ENCODE measurements around the gene NCKAP5. TPM values are rescaled to one million over a fixed set of nuclear protein-coding genes. Genes with fewer than 3 reads are reported as not detected.

The NCKAP5 gene
- total and polyA plus RNA-seq, 7 donors = 0.03 to 1.2 (median 0.22) TPM

DNA sequence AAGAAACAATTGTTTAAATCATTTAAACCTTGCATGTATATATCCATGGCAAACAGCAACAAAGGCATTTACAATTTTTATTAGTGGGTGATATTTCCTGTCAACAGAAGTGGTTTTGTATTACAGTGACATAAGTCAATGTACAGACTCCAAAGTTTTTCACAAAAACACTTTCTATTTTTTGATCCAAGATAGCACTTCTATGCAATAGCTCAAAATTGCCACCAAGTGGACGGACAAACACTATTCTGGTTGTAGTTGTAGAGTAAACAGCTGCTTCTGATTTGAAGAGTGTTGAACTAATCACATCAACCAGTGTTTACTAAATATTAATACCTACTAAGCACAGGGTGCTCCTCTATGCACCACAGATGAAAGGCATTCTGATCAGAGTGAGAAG, 421.4 kb downstream of the NCKAP5 start:
- no peaks in the 10 kb centered on the region for H3K4me1 ChIP-seq
- WGBS, 3 donors = 59 to 67% (median 63%) methylated on average over 1 of the region's 1 CpG
- intact Hi-C loops (cut with DNase I) = no loop called here
- DNase-seq = no peak
- no peaks in the 10 kb centered on the region for H3K36me3 ChIP-seq (ENCODE audit: insufficient read depth in 1 of 2, low read depth in 1 of 2)
- H3K9me3 ChIP-seq = no peaks in the 10 kb centered on the region
- TF ChIP-seq, protein P1, sequence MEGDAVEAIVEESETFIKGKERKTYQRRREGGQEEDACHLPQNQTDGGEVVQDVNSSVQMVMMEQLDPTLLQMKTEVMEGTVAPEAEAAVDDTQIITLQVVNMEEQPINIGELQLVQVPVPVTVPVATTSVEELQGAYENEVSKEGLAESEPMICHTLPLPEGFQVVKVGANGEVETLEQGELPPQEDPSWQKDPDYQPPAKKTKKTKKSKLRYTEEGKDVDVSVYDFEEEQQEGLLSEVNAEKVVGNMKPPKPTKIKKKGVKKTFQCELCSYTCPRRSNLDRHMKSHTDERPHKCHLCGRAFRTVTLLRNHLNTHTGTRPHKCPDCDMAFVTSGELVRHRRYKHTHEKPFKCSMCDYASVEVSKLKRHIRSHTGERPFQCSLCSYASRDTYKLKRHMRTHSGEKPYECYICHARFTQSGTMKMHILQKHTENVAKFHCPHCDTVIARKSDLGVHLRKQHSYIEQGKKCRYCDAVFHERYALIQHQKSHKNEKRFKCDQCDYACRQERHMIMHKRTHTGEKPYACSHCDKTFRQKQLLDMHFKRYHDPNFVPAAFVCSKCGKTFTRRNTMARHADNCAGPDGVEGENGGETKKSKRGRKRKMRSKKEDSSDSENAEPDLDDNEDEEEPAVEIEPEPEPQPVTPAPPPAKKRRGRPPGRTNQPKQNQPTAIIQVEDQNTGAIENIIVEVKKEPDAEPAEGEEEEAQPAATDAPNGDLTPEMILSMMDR (IDR thresholded peaks at IDR 0.05) = no peak
- H3K27me3 ChIP-seq (ENCODE audit: insufficient read depth in 3 of 3, low read length in 2 of 3) = no peaks in the 10 kb centered on the region
- no peak overlapping the region for H3K4me3 ChIP-seq
- no peak for ATAC-seq
- H3K27ac ChIP-seq = no peak overlapping the region

DNA sequence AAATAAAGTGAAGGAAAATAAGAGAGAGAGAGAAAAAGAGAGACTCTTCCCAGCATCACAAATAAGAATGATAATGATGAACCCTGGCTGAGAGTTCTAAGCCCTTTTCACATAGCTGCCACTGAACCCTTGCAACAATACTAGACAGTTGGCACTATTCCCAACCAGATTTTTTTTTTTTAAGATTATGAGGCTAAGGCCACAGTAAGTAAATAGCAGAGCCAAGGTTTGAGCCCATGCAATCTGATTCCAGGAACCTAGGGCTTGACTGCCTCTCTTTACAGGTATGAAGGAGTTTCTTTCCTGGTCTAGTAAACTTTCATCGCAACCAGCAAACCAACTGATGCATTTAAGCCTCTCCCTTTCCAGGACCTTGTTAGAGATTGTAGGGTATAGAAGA, 424.6 kb downstream of the NCKAP5 start:
- intact Hi-C loops (cut with DNase I) = no loop called here

DNA sequence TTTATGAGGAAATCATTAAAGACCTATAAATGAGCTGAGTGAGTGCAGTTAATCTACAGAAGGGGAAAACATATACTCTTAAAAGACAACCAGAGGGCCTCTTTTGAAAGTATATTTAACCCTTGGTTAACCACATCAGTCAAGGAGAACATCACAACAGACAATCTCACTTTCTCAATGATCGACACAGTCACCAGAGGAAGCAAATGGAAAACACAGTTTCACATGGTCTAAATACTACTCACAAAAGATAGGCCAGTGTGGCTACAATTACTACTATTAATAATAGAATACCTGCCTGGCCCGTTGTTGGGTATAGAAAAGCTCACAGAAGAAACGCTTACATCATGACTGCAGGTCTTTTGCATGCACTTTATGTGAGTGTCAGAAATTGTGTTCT, 426.2 kb downstream of the NCKAP5 start:
- no peak for ATAC-seq
- no peak for DNase-seq
- Histone ChIP-seq H3K36me3 (ENCODE audit: insufficient read depth in 1 of 2, low read depth in 1 of 2) (no peaks in the 10 kb centered on the region), H3K9me3 (no peaks in the 10 kb centered on the region), H3K4me3 (no peak overlapping the region), H3K27ac (no peak overlapping the region), H3K27me3 (ENCODE audit: insufficient read depth in 3 of 3, low read length in 2 of 3) (no peaks in the 10 kb centered on the region), H3K4me1 (no peaks in the 10 kb centered on the region)
- 89 to 92% (median 89%) methylated on average over 3 of the region's 3 CpGs for WGBS, 3 donors
- TF ChIP-seq, protein P1 (IDR thresholded peaks at IDR 0.05) = no peak
- intact Hi-C loops (cut with DNase I) = no loop called here

More for the DNA sequence above, 424.6 kb downstream of the NCKAP5 start:
- Histone ChIP-seq H3K27me3 (ENCODE audit: insufficient read depth in 3 of 3, low read length in 2 of 3) (no peaks in the 10 kb centered on the region), H3K36me3 (ENCODE audit: insufficient read depth in 1 of 2, low read depth in 1 of 2) (no peaks in the 10 kb centered on the region), H3K9me3 (no peaks in the 10 kb centered on the region), H3K4me3 (no peak overlapping the region), H3K27ac (no peak overlapping the region), H3K4me1 (no peaks in the 10 kb centered on the region)
- TF ChIP-seq, protein P1 (IDR thresholded peaks at IDR 0.05) = no peak
- no peak for DNase-seq
- no peak for ATAC-seq
- WGBS, 3 donors = 92 to 100% (median 97%) methylated on average over 1 of the region's 1 CpG

DNA sequence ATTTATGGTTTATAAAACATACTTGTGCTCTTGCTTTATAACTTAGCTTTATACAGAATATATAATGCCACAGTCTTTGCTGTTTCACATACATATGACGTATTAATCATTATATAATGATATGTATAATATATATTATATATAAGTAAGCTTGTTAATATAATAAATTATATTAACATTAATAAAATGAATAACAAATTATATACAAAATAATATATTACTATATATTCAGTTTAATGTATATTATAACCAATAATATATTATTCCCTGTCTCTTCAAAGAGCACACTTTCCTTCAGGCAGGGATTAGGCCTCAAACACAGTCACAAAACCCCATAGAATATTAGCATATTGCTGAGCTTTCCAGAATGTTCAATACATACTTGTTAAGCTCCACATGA, 427.6 kb downstream of the NCKAP5 start:
- Histone ChIP-seq H3K9me3 (no peaks in the 10 kb centered on the region), H3K27me3 (ENCODE audit: insufficient read depth in 3 of 3, low read length in 2 of 3) (no peaks in the 10 kb centered on the region), H3K36me3 (ENCODE audit: insufficient read depth in 1 of 2, low read depth in 1 of 2) (no peaks in the 10 kb centered on the region), H3K27ac (no peak overlapping the region), H3K4me1 (no peaks in the 10 kb centered on the region), H3K4me3 (no peak overlapping the region)
- WGBS, 3 donors = 92 to 98% (median 96%) methylated on average over 1 of the region's 1 CpG
- DNase-seq (no peak), ATAC-seq (no peak)
- TF ChIP-seq, protein P1 (IDR thresholded peaks at IDR 0.05) = no peak
- intact Hi-C loops (cut with DNase I) = no loop called here

DNA sequence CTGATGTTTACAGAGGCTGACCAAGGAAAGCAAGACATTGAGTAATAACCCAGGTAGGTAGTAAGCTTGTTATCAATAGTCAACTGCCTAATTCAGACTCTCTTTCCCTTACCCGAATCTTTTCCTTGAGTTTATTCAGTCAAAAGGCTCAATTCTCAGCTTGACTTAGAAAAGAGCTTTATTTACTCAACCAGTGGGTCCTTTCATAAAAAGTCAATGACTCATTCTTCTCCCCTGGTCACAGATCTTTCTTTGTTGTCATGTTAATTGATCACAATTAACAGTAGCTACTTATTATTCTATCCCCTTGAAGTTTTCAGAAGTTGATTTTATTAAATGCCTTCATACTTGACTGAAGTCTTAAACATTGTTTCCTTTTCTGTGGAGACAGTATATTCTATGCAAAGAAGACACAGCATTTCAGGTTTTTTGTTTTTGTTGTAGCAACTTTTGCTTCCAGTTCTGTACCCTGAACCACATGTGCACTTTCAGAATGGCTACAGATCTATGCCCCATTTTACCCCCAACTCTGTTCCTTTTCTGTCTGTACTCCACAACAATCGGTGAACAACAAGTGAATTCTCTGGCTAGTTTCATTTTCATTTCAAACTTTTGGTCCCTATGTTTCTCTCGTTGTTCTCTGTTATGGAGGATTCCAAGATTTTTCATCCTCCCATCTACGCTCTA, 428.3 kb downstream of the NCKAP5 start:
- no peak overlapping the region for H3K27ac ChIP-seq
- no peak for DNase-seq
- intact Hi-C loops (cut with DNase I) = no loop called here
- ATAC-seq = no peak
- TF ChIP-seq, protein P1 (IDR thresholded peaks at IDR 0.05) = no peak
- H3K9me3 ChIP-seq = no peaks in the 10 kb centered on the region
- H3K36me3 ChIP-seq (ENCODE audit: insufficient read depth in 1 of 2, low read depth in 1 of 2) = no peaks in the 10 kb centered on the region
- no peak overlapping the region for H3K4me3 ChIP-seq
- no peaks in the 10 kb centered on the region for H3K4me1 ChIP-seq
- 64 to 71% (median 70%) methylated on average over 4 of the region's 4 CpGs for WGBS, 3 donors
- H3K27me3 ChIP-seq (ENCODE audit: insufficient read depth in 3 of 3, low read length in 2 of 3) = no peaks in the 10 kb centered on the region
